H9 (cell line): ENCODE results near the gene PTK6. TPM values are rescaled to one million over a fixed set of nuclear protein-coding genes. Genes with fewer than 3 reads are reported as not detected.

ENCODE experiments used
- DNase-seq: peaks from one replicate; pipeline ENCODE4 v3.0.0-alpha.2; 2017
- H2AFZ ChIP-seq: one replicate; pipeline ENCODE4 v1.6.1; 2013; ENCODE audit warnings: mild to moderate bottlenecking, low read length, control low read depth, moderate library complexity
- H2AK5ac ChIP-seq: 2 replicates; pipeline ENCODE4 v1.6.1; 2013; ENCODE audit warnings: low read length, control low read depth, mixed read lengths; ENCODE audit not compliant: insufficient read length
- H2BK120ac ChIP-seq: one replicate; pipeline ENCODE4 v1.6.1; 2013; ENCODE audit warnings: low read depth, mild to moderate bottlenecking, low read length, control low read depth, inconsistent platforms; ENCODE audit not compliant: poor library complexity, severe bottlenecking
- H2BK12ac ChIP-seq: 2 replicates; pipeline ENCODE4 v1.6.1; 2013; ENCODE audit warnings: low read length, control low read depth, mixed read lengths, low read depth; ENCODE audit not compliant: insufficient read length
- H2BK15ac ChIP-seq: 2 replicates; pipeline ENCODE4 v1.6.1; 2013; ENCODE audit warnings: low read depth, low read length, control low read depth
- H2BK20ac ChIP-seq: one replicate; pipeline ENCODE4 v1.6.1; 2013; ENCODE audit warnings: low read depth, mild to moderate bottlenecking, low read length, control low read depth, inconsistent platforms; ENCODE audit not compliant: poor library complexity, severe bottlenecking
- H2BK5ac ChIP-seq: 2 replicates; pipeline ENCODE4 v1.6.1; 2013; ENCODE audit warnings: low read length, control low read depth, mixed read lengths; ENCODE audit not compliant: insufficient read length
- H3K14ac ChIP-seq: 2 replicates; pipeline ENCODE4 v1.6.1; 2013; ENCODE audit warnings: low read length, control low read depth; ENCODE audit not compliant: insufficient read depth
- H3K18ac ChIP-seq: 2 replicates; pipeline ENCODE4 v1.6.1; 2013; ENCODE audit warnings: low read depth, mild to moderate bottlenecking, mixed read lengths, low read length, control low read depth; ENCODE audit not compliant: insufficient read length
- H3K23ac ChIP-seq: 2 replicates; pipeline ENCODE4 v1.6.1; 2013; ENCODE audit warnings: low read length, control low read depth, mixed read lengths, low read depth; ENCODE audit not compliant: insufficient read length
- H3K23me2 ChIP-seq: 2 replicates; pipeline ENCODE4 v1.6.1; 2013; ENCODE audit warnings: low read depth, mild to moderate bottlenecking, mixed read lengths, low read length, control low read depth; ENCODE audit not compliant: insufficient read length, poor library complexity, severe bottlenecking
- H3K27ac ChIP-seq: 2 replicates; pipeline ENCODE4 v1.5.1; 2013; ENCODE audit warnings: low read length, control low read depth, mixed read lengths, low read depth; ENCODE audit not compliant: insufficient read length
- H3K27me3 ChIP-seq: 2 replicates; pipeline ENCODE4 v1.6.1; 2013; ENCODE audit warnings: low read length, control low read depth, inconsistent platforms; ENCODE audit not compliant: insufficient read depth
- H3K4ac ChIP-seq: 2 replicates; pipeline ENCODE4 v1.6.1; 2013; ENCODE audit warnings: low read depth, mild to moderate bottlenecking, control low read depth, inconsistent platforms, low read length, moderate library complexity
- H3K4me1 ChIP-seq: 2 replicates; pipeline ENCODE4 v1.6.1; 2013; ENCODE audit warnings: low read length, control low read depth, inconsistent platforms; ENCODE audit not compliant: insufficient read depth
- H3K4me2 ChIP-seq: 2 replicates; pipeline ENCODE4 v1.6.1; 2013; ENCODE audit warnings: low read length, control low read depth, mixed read lengths; ENCODE audit not compliant: insufficient read length, insufficient read depth
- H3K56ac ChIP-seq: 2 replicates; pipeline ENCODE4 v1.6.1; 2013; ENCODE audit warnings: low read depth, mild to moderate bottlenecking, mixed read lengths, low read length, control low read depth; ENCODE audit not compliant: insufficient read length
- H3K79me1 ChIP-seq: 2 replicates; pipeline ENCODE4 v1.6.1; 2013; ENCODE audit warnings: low read depth, mild to moderate bottlenecking, moderate library complexity, low read length, control low read depth, inconsistent platforms; ENCODE audit not compliant: insufficient read depth, poor library complexity, severe bottlenecking
- H3K79me2 ChIP-seq: 2 replicates; pipeline ENCODE4 v1.6.1; 2013; ENCODE audit warnings: low read length, control low read depth, inconsistent platforms; ENCODE audit not compliant: insufficient read depth
- H3K9ac ChIP-seq: 2 replicates; pipeline ENCODE4 v1.6.1; 2013; ENCODE audit warnings: low read length, control low read depth, mixed read lengths; ENCODE audit not compliant: insufficient read length; ENCODE audit errors: extremely low read depth
- H3K9me3 ChIP-seq: one replicate; pipeline ENCODE4 v1.6.1; 2013; ENCODE audit warnings: low read depth, low read length, inconsistent platforms; ENCODE audit not compliant: control insufficient read depth
- H3T11ph ChIP-seq: one replicate; pipeline ENCODE4 v1.6.1; 2013; ENCODE audit warnings: mild to moderate bottlenecking, low read length, control low read depth, inconsistent platforms
- H4K20me1 ChIP-seq: one replicate; pipeline ENCODE4 v1.6.1; 2013; ENCODE audit not compliant: control insufficient read depth, insufficient read length, insufficient read depth
- H4K5ac ChIP-seq: 2 replicates; pipeline ENCODE4 v1.6.1; 2013; ENCODE audit warnings: low read depth, mild to moderate bottlenecking, mixed read lengths, low read length, control low read depth; ENCODE audit not compliant: insufficient read length
- H4K8ac ChIP-seq: replicated peaks from 2 replicates; pipeline ENCODE4 v1.6.1; 2013; ENCODE audit warnings: low read length, control low read depth, mixed read lengths, low read depth; ENCODE audit not compliant: insufficient read length
- H4K91ac ChIP-seq: 2 replicates; pipeline ENCODE4 v1.6.1; 2013; ENCODE audit warnings: low read depth, mild to moderate bottlenecking, moderate library complexity, mixed read lengths, low read length, control low read depth; ENCODE audit not compliant: insufficient read length
- H3K27ac Mint-ChIP-seq, 3 experiments: 2 replicates in 2 of 3; 3 replicates in 1 of 3; pipeline ENCODE4 v1.8.0; 2020 to 2021; ENCODE audit warnings: mixed read lengths in 3 of 3, mild to moderate bottlenecking in 1 of 3, moderate library complexity in 1 of 3
- H3K27me3 Mint-ChIP-seq: 2 replicates; pipeline ENCODE4 v1.8.0; 2021; ENCODE audit warnings: low read depth, mild to moderate bottlenecking, moderate library complexity, mixed read lengths
- H3K36me3 Mint-ChIP-seq, 3 experiments: 2 replicates in 2 of 3; 3 replicates in 1 of 3; pipeline ENCODE4 v1.8.0; 2020 to 2021; ENCODE audit warnings: low read depth in 3 of 3, mixed read lengths in 3 of 3; ENCODE audit not compliant: insufficient read depth in 1 of 3
- H3K4me1 Mint-ChIP-seq, 2 experiments: 2 replicates each; pipeline ENCODE4 v1.8.0; 2020; ENCODE audit warnings: mixed read lengths in 2 of 2
- H3K4me3 Mint-ChIP-seq, 2 experiments: 2 replicates in 1 of 2; 3 replicates in 1 of 2; pipeline ENCODE4 v1.8.0; 2020 to 2021; ENCODE audit warnings: mild to moderate bottlenecking in 2 of 2, mixed read lengths in 2 of 2, moderate library complexity in 1 of 2
- H3K9me3 Mint-ChIP-seq, 2 experiments: 2 replicates in 1 of 2; 3 replicates in 1 of 2; pipeline ENCODE4 v1.8.0; 2020; ENCODE audit warnings: mild to moderate bottlenecking in 2 of 2, mixed read lengths in 2 of 2, moderate library complexity in 1 of 2
- CTCF ChIP-seq: fragments of 200-600 bp; sonication (generic); conservative IDR thresholded peaks from 3 replicates; pipeline ENCODE4 v1.8.0; 2021; ENCODE audit warnings: antibody characterized with exemption, mild to moderate bottlenecking
- WGBS: extraction: QIAGEN DNeasy Blood & Tissue Kit; methylation state at CpG from one replicate; pipeline ENCODE4 v1.1.7; 2013; ENCODE audit warnings: missing lambda C conversion rate, low lambda C conversion rate, mixed read lengths; ENCODE audit not compliant: insufficient read length; ENCODE audit errors: extremely low coverage; 5-methylcytosine and 5-hydroxymethylcytosine counted together
- total RNA-seq: library from RNA; stranded (reverse); gene quantifications from 2 replicates; pipeline ENCODE4 v1.2.1, GENCODE V29; 2021

PTK6 gene
- total RNA-seq, 1 experiment from 2014 or later: 0.46 TPM

GRCh38 chr20:63503524-63503923 is 33.7 kb downstream of the PTK6 start:
- no peak overlapping the region for H3K4me2 ChIP-seq
- H3K79me2 ChIP-seq: no peaks in the 10 kb centered on the region
- H3K27ac ChIP-seq: no peak overlapping the region
- H2BK20ac ChIP-seq: no peak overlapping the region
- Mint-ChIP-seq H3K9me3 (peaks cover 7 to 22% of the 10 kb centered on the region in 2 experiments; a peak in 4 of 5 replicates), H3K4me3 (no peak overlapping the region), H3K4me1 (no peaks in the 10 kb centered on the region), H3K36me3 (peaks cover 0 to 20% (median 0%) of the 10 kb centered on the region in 3 experiments; a peak in 3 of 7 replicates), H3K27ac (no peak overlapping the region), H3K27me3 (peaks cover 58% of the 10 kb centered on the region)
- no peak overlapping the region for H3K4ac ChIP-seq
- no peak overlapping the region for H2BK15ac ChIP-seq
- no peaks in the 10 kb centered on the region for H3K9me3 ChIP-seq
- no peaks in the 10 kb centered on the region for H3K4me1 ChIP-seq
- no peak overlapping the region for H3T11ph ChIP-seq
- no peak overlapping the region for H3K9ac ChIP-seq
- no peak overlapping the region for H3K14ac ChIP-seq
- no peak overlapping the region for H2BK120ac ChIP-seq
- H4K5ac ChIP-seq: no peak overlapping the region
- no peak overlapping the region for H3K18ac ChIP-seq
- no peaks in the 10 kb centered on the region for H3K23me2 ChIP-seq
- no peak overlapping the region for H2BK5ac ChIP-seq
- no peak overlapping the region for H3K23ac ChIP-seq
- DNase-seq: no peak
- H2AFZ ChIP-seq: no peak overlapping the region
- no peaks in the 10 kb centered on the region for H3K79me1 ChIP-seq
- no peak overlapping the region for H2AK5ac ChIP-seq
- no peaks in the 10 kb centered on the region; the same call in 1 of the 2 replicates for H3K27me3 ChIP-seq
- H2BK12ac ChIP-seq: no peak overlapping the region
- H3K56ac ChIP-seq: no peak overlapping the region
- no peak for TF ChIP-seq CTCF
- no CpG with 5 or more reads among the region's 7 CpGs for WGBS
- H4K91ac ChIP-seq: no peak overlapping the region
- H4K20me1 ChIP-seq: peaks cover 2% of the 10 kb centered on the region
- H4K8ac ChIP-seq: no peak overlapping the region
